ENCODE data around the gene RHEBL1.
"Not testable (repeated sequence)": the region's sequence is repeated elsewhere in the genome, so short reads cannot be mapped to it uniquely, and the experiment has no call there.

Gene RHEBL1

GRCh38 chr12:49086116-49086515, 16.3 kb upstream of the RHEBL1 start:
- H3K4me1 ChIP-seq (ENCODE audit: control insufficient read depth, insufficient read depth, low read length) = peaks cover 33% of the 10 kb centered on the region
- peaks cover 29% of the 10 kb centered on the region for H3K27me3 ChIP-seq (ENCODE audit: control insufficient read depth, insufficient read depth, low read length)
- no peak overlapping the region for H3K9ac ChIP-seq (ENCODE audit: low read length)
- no peaks in the 10 kb centered on the region for H3K9me3 ChIP-seq (ENCODE audit: control insufficient read depth, low read length)
- no peaks in the 10 kb centered on the region for H3K36me3 ChIP-seq (ENCODE audit: control insufficient read depth, insufficient read depth, low read length)
- H3K4me3 ChIP-seq (ENCODE audit: low read length) = no peak overlapping the region

GRCh38 chr12:49084438-49084837, 14.7 kb upstream of the RHEBL1 start:
- no peak overlapping the region for H3K9ac ChIP-seq (ENCODE audit: low read length)
- peaks cover 12% of the 10 kb centered on the region for H3K27me3 ChIP-seq (ENCODE audit: control insufficient read depth, insufficient read depth, low read length)
- no peaks in the 10 kb centered on the region for H3K36me3 ChIP-seq (ENCODE audit: control insufficient read depth, insufficient read depth, low read length)
- H3K4me1 ChIP-seq (ENCODE audit: control insufficient read depth, insufficient read depth, low read length) = peaks cover 18% of the 10 kb centered on the region
- H3K4me3 ChIP-seq (ENCODE audit: low read length) = no peak overlapping the region
- no peaks in the 10 kb centered on the region for H3K9me3 ChIP-seq (ENCODE audit: control insufficient read depth, low read length)

- Histone ChIP-seq H3K36me3 (ENCODE audit: control insufficient read depth, insufficient read depth, low read length) (no peaks in the 10 kb centered on the region), H3K9ac (ENCODE audit: low read length) (no peak overlapping the region), H3K4me3 (ENCODE audit: low read length) (no peak overlapping the region)
These were observed 10.0 kb upstream of the RHEBL1 start for GRCh38 chr12:49079793-49080192.

GRCh38 chr12:49070971-49071370, 1.2 kb upstream of the RHEBL1 start:
- Histone ChIP-seq H3K27me3 (ENCODE audit: control insufficient read depth, insufficient read depth, low read length) (no peaks in the 10 kb centered on the region), H3K4me3 (ENCODE audit: low read length) (no peak overlapping the region), H3K9me3 (ENCODE audit: control insufficient read depth, low read length) (no peaks in the 10 kb centered on the region), H3K4me1 (ENCODE audit: control insufficient read depth, insufficient read depth, low read length) (peaks cover 8% of the 10 kb centered on the region), H3K9ac (ENCODE audit: low read length) (no peak overlapping the region), H3K36me3 (ENCODE audit: control insufficient read depth, insufficient read depth, low read length) (no peaks in the 10 kb centered on the region)

More at GRCh38 chr12:49079793-49080192, 10.0 kb upstream of the RHEBL1 start:
- no peaks in the 10 kb centered on the region for H3K9me3 ChIP-seq (ENCODE audit: control insufficient read depth, low read length)
- no peaks in the 10 kb centered on the region for H3K27me3 ChIP-seq (ENCODE audit: control insufficient read depth, insufficient read depth, low read length)
- no peaks in the 10 kb centered on the region for H3K4me1 ChIP-seq (ENCODE audit: control insufficient read depth, insufficient read depth, low read length)

GRCh38 chr12:49068879-49069506, 786 bp downstream of the RHEBL1 start:
- H3K4me1 ChIP-seq (ENCODE audit: control insufficient read depth, insufficient read depth, low read length) = peaks cover 8% of the 10 kb centered on the region
- no peaks in the 10 kb centered on the region for H3K9me3 ChIP-seq (ENCODE audit: control insufficient read depth, low read length)
- H3K36me3 ChIP-seq (ENCODE audit: control insufficient read depth, insufficient read depth, low read length) = no peaks in the 10 kb centered on the region
- H3K4me3 ChIP-seq (ENCODE audit: low read length) = peak overlapping the region; percentile 95
- H3K9ac ChIP-seq (ENCODE audit: low read length) = peak overlapping the region; percentile 60
- no peaks in the 10 kb centered on the region for H3K27me3 ChIP-seq (ENCODE audit: control insufficient read depth, insufficient read depth, low read length)

- H3K9me3 ChIP-seq (ENCODE audit: control insufficient read depth, low read length) = no peaks in the 10 kb centered on the region
- H3K9ac ChIP-seq (ENCODE audit: low read length) = no peak overlapping the region
- H3K36me3 ChIP-seq (ENCODE audit: control insufficient read depth, insufficient read depth, low read length) = no peaks in the 10 kb centered on the region
- peaks cover 8% of the 10 kb centered on the region for H3K4me1 ChIP-seq (ENCODE audit: control insufficient read depth, insufficient read depth, low read length)
- H3K4me3 ChIP-seq (ENCODE audit: low read length) = no peak overlapping the region
- no peaks in the 10 kb centered on the region for H3K27me3 ChIP-seq (ENCODE audit: control insufficient read depth, insufficient read depth, low read length)
These were observed 3.7 kb downstream of the RHEBL1 start for GRCh38 chr12:49066120-49066519.

- Histone ChIP-seq H3K27me3 (ENCODE audit: control insufficient read depth, insufficient read depth, low read length) (no peaks in the 10 kb centered on the region), H3K36me3 (ENCODE audit: control insufficient read depth, insufficient read depth, low read length) (no peaks in the 10 kb centered on the region), H3K9ac (ENCODE audit: low read length) (no peak overlapping the region), H3K9me3 (ENCODE audit: control insufficient read depth, low read length) (no peaks in the 10 kb centered on the region), H3K4me1 (ENCODE audit: control insufficient read depth, insufficient read depth, low read length) (peaks cover 5% of the 10 kb centered on the region), H3K4me3 (ENCODE audit: low read length) (no peak overlapping the region)
These were observed 5.0 kb downstream of the RHEBL1 start for GRCh38 chr12:49064767-49065152.

- not testable (repeated sequence) for H3K9me3 ChIP-seq (ENCODE audit: control insufficient read depth, low read length); H3K36me3 ChIP-seq (ENCODE audit: control insufficient read depth, insufficient read depth, low read length); H3K9ac ChIP-seq (ENCODE audit: low read length); H3K4me3 ChIP-seq (ENCODE audit: low read length); H3K27me3 ChIP-seq (ENCODE audit: control insufficient read depth, insufficient read depth, low read length)
- peaks cover 21% of the 10 kb centered on the region for H3K4me1 ChIP-seq (ENCODE audit: control insufficient read depth, insufficient read depth, low read length)
These were observed 7.9 kb downstream of the RHEBL1 start for GRCh38 chr12:49061916-49062315.

GRCh38 chr12:49061157-49061650, 8.6 kb downstream of the RHEBL1 start:
- Histone ChIP-seq H3K9me3 (ENCODE audit: control insufficient read depth, low read length) (no peaks in the 10 kb centered on the region), H3K27me3 (ENCODE audit: control insufficient read depth, insufficient read depth, low read length) (no peaks in the 10 kb centered on the region), H3K4me1 (ENCODE audit: control insufficient read depth, insufficient read depth, low read length) (peaks cover 29% of the 10 kb centered on the region), H3K9ac (ENCODE audit: low read length) (peak overlapping the region; percentile 98), H3K4me3 (ENCODE audit: low read length) (peak overlapping the region; percentile 63), H3K36me3 (ENCODE audit: control insufficient read depth, insufficient read depth, low read length) (no peaks in the 10 kb centered on the region)

- H3K9ac ChIP-seq (ENCODE audit: low read length) = peak within 1 kb of the TSS; percentile 98
- H3K4me1 ChIP-seq (ENCODE audit: control insufficient read depth, insufficient read depth, low read length) = peaks cover 36% of the 10 kb centered on the region
- H3K9me3 ChIP-seq (ENCODE audit: control insufficient read depth, low read length) = no peaks in the 10 kb centered on the region
- H3K27me3 ChIP-seq (ENCODE audit: control insufficient read depth, insufficient read depth, low read length) = no peaks in the 10 kb centered on the region
- no peaks in the 10 kb centered on the region for H3K36me3 ChIP-seq (ENCODE audit: control insufficient read depth, insufficient read depth, low read length)
- H3K4me3 ChIP-seq (ENCODE audit: low read length) = peak within 1 kb of the TSS; percentile 63
These were observed 9.3 kb downstream of the RHEBL1 start, which contains the start of gene KMT2D for GRCh38 chr12:49060237-49061156. Gene KMT2D, minus strand, starts transcription at chr12:49060794. Its CDS starts 5,470 bp downstream, at chr12:49055324.

GRCh38 chr12:49059299-49060171, 10.2 kb downstream of the RHEBL1 start:
- Histone ChIP-seq H3K9ac (ENCODE audit: low read length) (peak overlapping the region; percentile 98), H3K27me3 (ENCODE audit: control insufficient read depth, insufficient read depth, low read length) (no peaks in the 10 kb centered on the region), H3K9me3 (ENCODE audit: control insufficient read depth, low read length) (no peaks in the 10 kb centered on the region), H3K36me3 (ENCODE audit: control insufficient read depth, insufficient read depth, low read length) (no peaks in the 10 kb centered on the region), H3K4me1 (ENCODE audit: control insufficient read depth, insufficient read depth, low read length) (peaks cover 44% of the 10 kb centered on the region), H3K4me3 (ENCODE audit: low read length) (peak overlapping the region; percentile 63)
